WERI-Rb-1 (cell line): ENCODE results near the gene TTC24.

ENCODE experiments used
- DNase-seq: peaks from one replicate; pipeline ENCODE4 v3.0.0-alpha.2; 2020
- H3K27ac ChIP-seq: fragments of 250-450 bp; sonication (Bioruptor Pico); 2 replicates; pipeline ENCODE4 v1.5.1; 2020; ENCODE audit warnings: mild to moderate bottlenecking, moderate library complexity
- H3K27me3 ChIP-seq: fragments of 250-450 bp; sonication (Bioruptor Pico); 2 replicates; pipeline ENCODE4 v1.5.1; 2021; ENCODE audit warnings: mild to moderate bottlenecking, low read depth, moderate library complexity; ENCODE audit not compliant: insufficient read depth, severe bottlenecking
- H3K36me3 ChIP-seq: fragments of 250-450 bp; sonication (Bioruptor Pico); 2 replicates; pipeline ENCODE4 v1.5.1; 2020; ENCODE audit warnings: mild to moderate bottlenecking, moderate library complexity
- H3K4me3 ChIP-seq: 2 replicates; pipeline ENCODE4 v1.5.1; 2011; ENCODE audit warnings: low read depth, mild to moderate bottlenecking, control low read depth, low read length
- H3K9me3 ChIP-seq: fragments of 250-450 bp; sonication (Bioruptor Pico); 2 replicates; pipeline ENCODE4 v1.5.1; 2021; ENCODE audit warnings: mild to moderate bottlenecking, moderate library complexity; ENCODE audit not compliant: severe bottlenecking
- CTCF ChIP-seq: IDR thresholded peaks from 2 replicates; pipeline ENCODE4 v1.5.1; 2011; ENCODE audit warnings: low read depth, mild to moderate bottlenecking, control low read depth, inconsistent platforms, low read length

The TTC24 gene

GRCh38 chr1:156572663-156573018 lies 6.9 kb upstream of the TTC24 start:
- H3K4me3 ChIP-seq, result peak overlapping the region; percentile 69
- no peaks in the 10 kb centered on the region for H3K27me3 ChIP-seq
- H3K27ac ChIP-seq, result no peak overlapping the region
- DNase-seq, result no peak
- TF ChIP-seq CTCF, result no peak
- H3K9me3 ChIP-seq, result no peaks in the 10 kb centered on the region
- H3K36me3 ChIP-seq, result peaks cover 23% of the 10 kb centered on the region

GRCh38 chr1:156574039-156574633 lies 5.4 kb upstream of the TTC24 start:
- no peaks in the 10 kb centered on the region for H3K27me3 ChIP-seq
- no peak overlapping the region for H3K4me3 ChIP-seq
- no peaks in the 10 kb centered on the region for H3K9me3 ChIP-seq
- peak; percentile 50 for DNase-seq
- peak; percentile 16; the same call in 1 of the 2 replicates for TF ChIP-seq CTCF
- H3K36me3 ChIP-seq, result peaks cover 8% of the 10 kb centered on the region
- H3K27ac ChIP-seq, result no peak overlapping the region

- no peaks in the 10 kb centered on the region for H3K9me3 ChIP-seq
- peak overlapping the region; percentile 65 for H3K27ac ChIP-seq
- H3K36me3 ChIP-seq, result no peaks in the 10 kb centered on the region
- TF ChIP-seq CTCF, result no peak
- H3K4me3 ChIP-seq, result no peak overlapping the region
- no peaks in the 10 kb centered on the region for H3K27me3 ChIP-seq
- no peak for DNase-seq
Measured at GRCh38 chr1:156577550-156577949, 2.0 kb upstream of the TTC24 start.

GRCh38 chr1:156578055-156578454 lies 1.5 kb upstream of the TTC24 start:
- Histone ChIP-seq H3K27me3 (no peaks in the 10 kb centered on the region), H3K27ac (peak overlapping the region; percentile 65), H3K36me3 (no peaks in the 10 kb centered on the region), H3K4me3 (no peak overlapping the region), H3K9me3 (no peaks in the 10 kb centered on the region)
- TF ChIP-seq CTCF, result no peak
- DNase-seq, result peak; percentile 78

GRCh38 chr1:156581661-156582387 lies 2.3 kb downstream of the TTC24 start:
- no peak for DNase-seq
- no peak for TF ChIP-seq CTCF
- Histone ChIP-seq H3K36me3 (no peaks in the 10 kb centered on the region), H3K27me3 (no peaks in the 10 kb centered on the region), H3K4me3 (no peak overlapping the region), H3K9me3 (no peaks in the 10 kb centered on the region), H3K27ac (no peak overlapping the region)
